Neural crest cell (in vitro differentiated cells): ENCODE data around the gene TRIM47. TPM values are rescaled to one million over a fixed set of nuclear protein-coding genes. Genes with fewer than 3 reads are reported as not detected.

Experiments
- DNase-seq: peaks from one replicate; pipeline ENCODE4 v3.0.0; 2021; ENCODE audit warnings: low read depth, mixed read lengths, low spot score
- H3K27ac Mint-ChIP-seq: one replicate; pipeline ENCODE4 v1.8.0; 2021; ENCODE audit warnings: mild to moderate bottlenecking, mixed read lengths; ENCODE audit not compliant: unreplicated experiment
- H3K27me3 Mint-ChIP-seq: 2 replicates; pipeline ENCODE4 v1.8.0; 2021; ENCODE audit warnings: low read depth, mild to moderate bottlenecking, mixed read lengths
- H3K36me3 Mint-ChIP-seq: 2 replicates; pipeline ENCODE4 v1.8.0; 2021; ENCODE audit warnings: low read depth, mild to moderate bottlenecking, mixed read lengths
- H3K4me1 Mint-ChIP-seq: 2 replicates; pipeline ENCODE4 v1.8.0; 2021; ENCODE audit warnings: mixed read lengths
- H3K4me3 Mint-ChIP-seq: one replicate; pipeline ENCODE4 v1.8.0; 2021; ENCODE audit warnings: mild to moderate bottlenecking, mixed read lengths
- H3K9me3 Mint-ChIP-seq: 2 replicates; pipeline ENCODE4 v1.8.0; 2021; ENCODE audit warnings: mixed read lengths
- total RNA-seq: library from RNA; stranded (reverse); gene quantifications from 2 replicates; pipeline ENCODE4 v1.2.1, GENCODE V29; 2021
- TF ChIP-seq, protein P1 (sequence below): fragments of 200-600 bp; sonication (generic); conservative IDR thresholded peaks from 2 replicates; pipeline ENCODE4 v1.5.0; 2021; ENCODE audit warnings: antibody characterized with exemption, mild to moderate bottlenecking

Gene TRIM47
- total RNA-seq, 1 donor from 2014 or later = 0.91 TPM

DNA sequence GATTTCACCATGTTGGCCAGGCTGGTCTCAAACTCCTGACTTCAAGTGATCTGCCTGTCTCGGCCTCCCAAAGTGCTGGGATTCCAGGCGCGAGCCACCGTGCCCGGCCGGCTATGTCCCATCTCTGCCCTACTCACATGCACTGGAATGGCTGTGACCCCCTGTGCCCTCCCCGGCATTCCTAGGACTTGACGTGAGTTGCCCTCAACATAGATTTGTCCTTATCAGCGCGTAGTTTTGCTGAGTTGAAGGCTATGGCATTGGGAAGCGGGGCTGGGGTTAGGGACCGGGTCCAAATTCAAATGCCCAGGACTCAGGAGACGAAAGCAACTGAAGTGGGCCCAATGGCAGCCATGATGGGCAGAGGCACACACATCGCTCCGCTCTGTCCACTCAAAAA is 40.0 kb downstream of the TRIM47 start:
- H3K27ac Mint-ChIP-seq = peak overlapping the region; percentile 27
- H3K36me3 Mint-ChIP-seq = no peaks in the 10 kb centered on the region
- TF ChIP-seq, protein P1, sequence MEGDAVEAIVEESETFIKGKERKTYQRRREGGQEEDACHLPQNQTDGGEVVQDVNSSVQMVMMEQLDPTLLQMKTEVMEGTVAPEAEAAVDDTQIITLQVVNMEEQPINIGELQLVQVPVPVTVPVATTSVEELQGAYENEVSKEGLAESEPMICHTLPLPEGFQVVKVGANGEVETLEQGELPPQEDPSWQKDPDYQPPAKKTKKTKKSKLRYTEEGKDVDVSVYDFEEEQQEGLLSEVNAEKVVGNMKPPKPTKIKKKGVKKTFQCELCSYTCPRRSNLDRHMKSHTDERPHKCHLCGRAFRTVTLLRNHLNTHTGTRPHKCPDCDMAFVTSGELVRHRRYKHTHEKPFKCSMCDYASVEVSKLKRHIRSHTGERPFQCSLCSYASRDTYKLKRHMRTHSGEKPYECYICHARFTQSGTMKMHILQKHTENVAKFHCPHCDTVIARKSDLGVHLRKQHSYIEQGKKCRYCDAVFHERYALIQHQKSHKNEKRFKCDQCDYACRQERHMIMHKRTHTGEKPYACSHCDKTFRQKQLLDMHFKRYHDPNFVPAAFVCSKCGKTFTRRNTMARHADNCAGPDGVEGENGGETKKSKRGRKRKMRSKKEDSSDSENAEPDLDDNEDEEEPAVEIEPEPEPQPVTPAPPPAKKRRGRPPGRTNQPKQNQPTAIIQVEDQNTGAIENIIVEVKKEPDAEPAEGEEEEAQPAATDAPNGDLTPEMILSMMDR = no peak
- peaks cover 1% of the 10 kb centered on the region for H3K4me1 Mint-ChIP-seq
- no peaks in the 10 kb centered on the region for H3K9me3 Mint-ChIP-seq
- DNase-seq = no peak
- no peaks in the 10 kb centered on the region for H3K27me3 Mint-ChIP-seq
- no peak overlapping the region for H3K4me3 Mint-ChIP-seq

DNA sequence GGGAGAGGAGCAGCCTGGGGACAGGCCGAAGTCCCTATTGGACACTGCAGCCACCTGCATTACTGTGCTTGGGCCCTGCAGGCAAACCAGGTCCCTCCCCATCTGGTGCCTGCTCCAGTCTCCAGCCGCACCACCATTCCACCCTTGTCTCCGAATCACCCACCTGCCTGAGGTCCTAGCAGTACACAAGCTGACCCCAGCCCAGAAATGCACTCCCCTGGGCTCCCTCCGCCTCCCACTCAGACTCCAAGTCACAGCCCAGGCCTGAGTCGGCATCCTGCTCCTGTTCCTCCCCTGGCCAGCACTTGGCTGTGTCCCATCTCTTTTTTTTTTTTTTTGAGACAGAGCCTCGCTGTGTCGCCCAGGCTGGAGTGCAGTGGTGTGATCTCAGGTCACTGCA is 40.5 kb downstream of the TRIM47 start:
- H3K4me1 Mint-ChIP-seq = peaks cover 6% of the 10 kb centered on the region
- H3K27ac Mint-ChIP-seq = no peak overlapping the region
- TF ChIP-seq, protein P1 = no peak
- no peaks in the 10 kb centered on the region for H3K36me3 Mint-ChIP-seq
- no peaks in the 10 kb centered on the region for H3K27me3 Mint-ChIP-seq
- DNase-seq = no peak
- H3K4me3 Mint-ChIP-seq = no peak overlapping the region
- H3K9me3 Mint-ChIP-seq = no peaks in the 10 kb centered on the region

GRCh38 chr17:75836605-75837004 is 41.8 kb downstream of the TRIM47 start:
- Mint-ChIP-seq H3K36me3 (no peaks in the 10 kb centered on the region), H3K27ac (no peak overlapping the region), H3K9me3 (no peaks in the 10 kb centered on the region), H3K27me3 (peaks cover 5% of the 10 kb centered on the region), H3K4me1 (peaks cover 12% of the 10 kb centered on the region), H3K4me3 (no peak overlapping the region)
- DNase-seq = no peak
- TF ChIP-seq, protein P1 = no peak

DNA sequence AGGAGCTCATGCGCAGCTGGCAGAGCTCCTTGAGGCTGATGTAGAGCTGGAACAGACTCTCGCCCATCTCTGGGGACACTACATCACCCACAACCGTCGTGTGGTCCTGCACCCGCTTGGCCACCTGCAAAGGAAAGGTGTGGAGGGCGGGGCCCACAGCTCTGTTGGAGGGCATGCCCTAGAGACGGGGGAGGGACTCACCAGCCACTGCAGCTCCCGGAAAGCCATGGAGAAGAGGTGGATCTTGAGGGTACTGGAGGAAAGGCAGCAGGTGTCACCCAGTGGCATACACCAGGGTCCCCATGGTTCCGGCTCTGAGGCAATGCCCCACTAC is 42.8 kb downstream of the TRIM47 start:
- Mint-ChIP-seq H3K36me3 (no peaks in the 10 kb centered on the region), H3K27me3 (peaks cover 5% of the 10 kb centered on the region), H3K4me3 (no peak overlapping the region), H3K4me1 (peaks cover 12% of the 10 kb centered on the region), H3K9me3 (no peaks in the 10 kb centered on the region), H3K27ac (no peak overlapping the region)
- TF ChIP-seq, protein P1 = no peak
- DNase-seq = no peak

GRCh38 chr17:75834928-75835653 is 43.3 kb downstream of the TRIM47 start:
- no peaks in the 10 kb centered on the region for H3K9me3 Mint-ChIP-seq
- TF ChIP-seq, protein P1 = no peak
- H3K4me3 Mint-ChIP-seq = no peak overlapping the region
- peaks cover 12% of the 10 kb centered on the region for H3K4me1 Mint-ChIP-seq
- H3K27ac Mint-ChIP-seq = no peak overlapping the region
- DNase-seq = no peak
- no peaks in the 10 kb centered on the region for H3K36me3 Mint-ChIP-seq
- peaks cover 5% of the 10 kb centered on the region for H3K27me3 Mint-ChIP-seq
